Measurements from ENCODE around the gene MYL5.
"Not testable (repeated sequence)": the region's sequence is repeated elsewhere in the genome, so short reads cannot be mapped to it uniquely, and the experiment has no call there.

GRCh38 chr4:694341-694940 lies 20.1 kb downstream of the MYL5 start:
- not testable (repeated sequence) for TF ChIP-seq CTCF, POLR2A (IDR thresholded peaks at IDR 0.05)
